ENCODE measurements around the gene LSAMP.

DNA sequence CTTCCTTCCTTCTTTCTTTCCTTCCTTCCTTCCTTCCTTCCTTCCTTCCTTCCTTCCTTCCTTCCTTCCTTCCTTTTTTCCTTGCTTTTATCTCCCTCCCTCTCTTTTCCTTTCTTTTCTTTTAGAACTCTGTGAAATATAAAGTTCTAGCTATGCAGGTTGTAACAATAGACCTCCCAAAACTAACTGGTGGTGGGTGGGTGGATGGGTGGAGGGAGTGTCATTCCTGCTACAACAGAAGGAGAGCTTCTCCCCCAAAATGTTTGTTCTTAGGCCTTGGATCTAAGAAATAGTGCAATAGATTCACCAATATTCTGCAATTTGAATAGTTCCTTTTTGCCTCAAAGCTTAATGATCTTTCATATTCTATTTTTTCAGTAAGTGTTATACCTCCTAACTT lies 606.0 kb downstream of the LSAMP start:
- TF ChIP-seq, protein P1, sequence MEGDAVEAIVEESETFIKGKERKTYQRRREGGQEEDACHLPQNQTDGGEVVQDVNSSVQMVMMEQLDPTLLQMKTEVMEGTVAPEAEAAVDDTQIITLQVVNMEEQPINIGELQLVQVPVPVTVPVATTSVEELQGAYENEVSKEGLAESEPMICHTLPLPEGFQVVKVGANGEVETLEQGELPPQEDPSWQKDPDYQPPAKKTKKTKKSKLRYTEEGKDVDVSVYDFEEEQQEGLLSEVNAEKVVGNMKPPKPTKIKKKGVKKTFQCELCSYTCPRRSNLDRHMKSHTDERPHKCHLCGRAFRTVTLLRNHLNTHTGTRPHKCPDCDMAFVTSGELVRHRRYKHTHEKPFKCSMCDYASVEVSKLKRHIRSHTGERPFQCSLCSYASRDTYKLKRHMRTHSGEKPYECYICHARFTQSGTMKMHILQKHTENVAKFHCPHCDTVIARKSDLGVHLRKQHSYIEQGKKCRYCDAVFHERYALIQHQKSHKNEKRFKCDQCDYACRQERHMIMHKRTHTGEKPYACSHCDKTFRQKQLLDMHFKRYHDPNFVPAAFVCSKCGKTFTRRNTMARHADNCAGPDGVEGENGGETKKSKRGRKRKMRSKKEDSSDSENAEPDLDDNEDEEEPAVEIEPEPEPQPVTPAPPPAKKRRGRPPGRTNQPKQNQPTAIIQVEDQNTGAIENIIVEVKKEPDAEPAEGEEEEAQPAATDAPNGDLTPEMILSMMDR (IDR thresholded peaks at IDR 0.05; ENCODE audit: low read depth, low read length): no peak
- no peak for TF ChIP-seq EZH2phosphoT487 (IDR thresholded peaks at IDR 0.05; ENCODE audit: low read depth)
